ENCODE results near the gene KIR2DL3.
"Not testable (repeated sequence)": the region's sequence is repeated elsewhere in the genome, so short reads cannot be mapped to it uniquely, and the experiment has no call there.

KIR2DL3 gene

GRCh38 chr19:54707962-54708361 is 30.4 kb upstream of the KIR2DL3 start:
- H3K4me3 ChIP-seq (ENCODE audit: low read depth, low read length) = no peak overlapping the region
- no peak for TF ChIP-seq CTCF (IDR thresholded peaks at IDR 0.05; ENCODE audit: borderline replicate concordance, insufficient read depth, low read depth, low read length)

- no peak for TF ChIP-seq CTCF (IDR thresholded peaks at IDR 0.05; ENCODE audit: borderline replicate concordance, insufficient read depth, low read depth, low read length)
These were observed 29.5 kb upstream of the KIR2DL3 start for GRCh38 chr19:54708781-54709180.

GRCh38 chr19:54709212-54709948 is 28.9 kb upstream of the KIR2DL3 start:
- TF ChIP-seq CTCF (IDR thresholded peaks at IDR 0.05; ENCODE audit: borderline replicate concordance, insufficient read depth, low read depth, low read length) = no peak
- no peak overlapping the region for H3K4me3 ChIP-seq (ENCODE audit: low read depth, low read length)

More at GRCh38 chr19:54708781-54709180, 29.5 kb upstream of the KIR2DL3 start:
- H3K4me3 ChIP-seq (ENCODE audit: low read depth, low read length) = no peak overlapping the region

- not testable (repeated sequence) for H3K4me3 ChIP-seq (ENCODE audit: low read depth, low read length)
These were observed 28.4 kb upstream of the KIR2DL3 start for GRCh38 chr19:54709956-54710355.

- TF ChIP-seq CTCF (IDR thresholded peaks at IDR 0.05; ENCODE audit: borderline replicate concordance, insufficient read depth, low read depth, low read length) = no peak
- H3K4me3 ChIP-seq (ENCODE audit: low read depth, low read length) = no peak within 1 kb of the TSS
These were observed 14.2 kb upstream of the KIR2DL3 start, which contains the start of gene KIR3DL3 for GRCh38 chr19:54724142-54724541. Gene KIR3DL3 (plus strand): TSS chr19:54724442. CDS start chr19:54724497, 55 bp downstream.

- no peak for TF ChIP-seq CTCF (IDR thresholded peaks at IDR 0.05; ENCODE audit: borderline replicate concordance, insufficient read depth, low read depth, low read length)
- H3K4me3 ChIP-seq (ENCODE audit: low read depth, low read length) = no peak overlapping the region
These were observed 13.7 kb upstream of the KIR2DL3 start for GRCh38 chr19:54724644-54725043.

GRCh38 chr19:54725321-54725720 is 13.0 kb upstream of the KIR2DL3 start:
- H3K4me3 ChIP-seq (ENCODE audit: low read depth, low read length) = no peak overlapping the region
- TF ChIP-seq CTCF (IDR thresholded peaks at IDR 0.05; ENCODE audit: borderline replicate concordance, insufficient read depth, low read depth, low read length) = no peak
